Measurements from ENCODE around the gene ERFE.

DNA sequence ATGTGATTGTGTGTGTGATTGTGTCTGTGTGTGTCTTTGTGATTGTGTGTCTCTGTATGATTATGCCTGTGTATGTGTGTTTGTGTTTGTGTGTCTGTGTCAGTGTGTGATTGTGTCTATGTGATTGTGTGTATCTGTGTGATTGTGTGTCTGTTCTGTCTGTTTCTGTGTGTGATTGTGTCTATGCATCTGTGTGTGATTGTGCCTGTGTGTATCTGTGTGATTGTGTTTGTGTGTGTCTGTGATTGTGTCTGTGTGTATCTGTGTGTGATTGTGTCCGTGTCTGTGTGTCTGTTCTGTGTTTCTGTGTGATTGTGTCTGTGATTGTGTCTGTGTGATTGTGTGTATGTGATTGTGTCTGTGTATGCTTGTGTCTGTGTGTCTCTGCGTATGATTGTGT, 32.4 kb upstream of the ERFE start:
- TF ChIP-seq CTCF (IDR thresholded peaks at IDR 0.05; ENCODE audit: borderline replicate concordance, extremely low read depth, low read length, poor library complexity, severe bottlenecking) (no peak), EZH2 (IDR thresholded peaks at IDR 0.05; ENCODE audit: borderline replicate concordance, low read depth, low read length, severe bottlenecking) (no peak)
